ENCODE data around the gene LHFPL2. TPM values are rescaled to one million over a fixed set of nuclear protein-coding genes. Genes with fewer than 3 reads are reported as not detected.

LHFPL2 gene
- polyA plus RNA-seq, 2 donors: 0.84 to 1.4 TPM

GRCh38 chr5:78655746-78656290 is 7.2 kb upstream of the LHFPL2 start:
- no peak overlapping the region for H3K4me3 ChIP-seq (ENCODE audit: low read depth in 1 of 2, low read length in 2 of 2)
- H3K9me3 ChIP-seq (ENCODE audit: control insufficient read depth in 2 of 2, insufficient read depth in 1 of 2, low read depth in 1 of 2, low read length in 1 of 2): no peaks in the 10 kb centered on the region
- no peaks in the 10 kb centered on the region for H3K4me1 ChIP-seq (ENCODE audit: control insufficient read depth in 2 of 2, insufficient read depth in 2 of 2, low read length in 1 of 2)
- H3K36me3 ChIP-seq (ENCODE audit: control insufficient read depth in 2 of 2, insufficient read depth in 2 of 2, low read length in 1 of 2): no peaks in the 10 kb centered on the region
- H3K27me3 ChIP-seq (ENCODE audit: control insufficient read depth in 1 of 2, insufficient read depth in 2 of 2, low read length in 2 of 2): no peaks in the 10 kb centered on the region
- H3K27ac ChIP-seq (ENCODE audit: low read depth in 2 of 2, low read length in 1 of 2): no peak overlapping the region

GRCh38 chr5:78654386-78654785 is 5.8 kb upstream of the LHFPL2 start:
- Histone ChIP-seq H3K4me3 (ENCODE audit: low read depth in 1 of 2, low read length in 2 of 2) (no peak overlapping the region), H3K4me1 (ENCODE audit: control insufficient read depth in 2 of 2, insufficient read depth in 2 of 2, low read length in 1 of 2) (no peaks in the 10 kb centered on the region), H3K9me3 (ENCODE audit: control insufficient read depth in 2 of 2, insufficient read depth in 1 of 2, low read depth in 1 of 2, low read length in 1 of 2) (no peaks in the 10 kb centered on the region), H3K27ac (ENCODE audit: low read depth in 2 of 2, low read length in 1 of 2) (no peak overlapping the region), H3K36me3 (ENCODE audit: control insufficient read depth in 2 of 2, insufficient read depth in 2 of 2, low read length in 1 of 2) (no peaks in the 10 kb centered on the region), H3K27me3 (ENCODE audit: control insufficient read depth in 1 of 2, insufficient read depth in 2 of 2, low read length in 2 of 2) (no peaks in the 10 kb centered on the region)
- WGBS, 2 donors: 52 to 79% methylated on average over 1 of the region's 1 CpG

- no peaks in the 10 kb centered on the region for H3K4me1 ChIP-seq (ENCODE audit: control insufficient read depth in 2 of 2, insufficient read depth in 2 of 2, low read length in 1 of 2)
- H3K36me3 ChIP-seq (ENCODE audit: control insufficient read depth in 2 of 2, insufficient read depth in 2 of 2, low read length in 1 of 2): no peaks in the 10 kb centered on the region
- WGBS, 2 donors: 44 to 55% methylated on average over 6 of the region's 6 CpGs
- no peaks in the 10 kb centered on the region for H3K27me3 ChIP-seq (ENCODE audit: control insufficient read depth in 1 of 2, insufficient read depth in 2 of 2, low read length in 2 of 2)
- H3K27ac ChIP-seq (ENCODE audit: low read depth in 2 of 2, low read length in 1 of 2): no peak overlapping the region
- no peak overlapping the region for H3K4me3 ChIP-seq (ENCODE audit: low read depth in 1 of 2, low read length in 2 of 2)
- H3K9me3 ChIP-seq (ENCODE audit: control insufficient read depth in 2 of 2, insufficient read depth in 1 of 2, low read depth in 1 of 2, low read length in 1 of 2): no peaks in the 10 kb centered on the region
Measured at GRCh38 chr5:78653681-78654366, 5.3 kb upstream of the LHFPL2 start.

- no peaks in the 10 kb centered on the region for H3K36me3 ChIP-seq (ENCODE audit: control insufficient read depth in 2 of 2, insufficient read depth in 2 of 2, low read length in 1 of 2)
- no peaks in the 10 kb centered on the region for H3K9me3 ChIP-seq (ENCODE audit: control insufficient read depth in 2 of 2, insufficient read depth in 1 of 2, low read depth in 1 of 2, low read length in 1 of 2)
- H3K4me3 ChIP-seq (ENCODE audit: low read depth in 1 of 2, low read length in 2 of 2): no peak overlapping the region
- 92 to 93% methylated on average over 2 of the region's 2 CpGs for WGBS, 2 donors
- H3K27ac ChIP-seq (ENCODE audit: low read depth in 2 of 2, low read length in 1 of 2): no peak overlapping the region
- H3K27me3 ChIP-seq (ENCODE audit: control insufficient read depth in 1 of 2, insufficient read depth in 2 of 2, low read length in 2 of 2): no peaks in the 10 kb centered on the region
- no peaks in the 10 kb centered on the region for H3K4me1 ChIP-seq (ENCODE audit: control insufficient read depth in 2 of 2, insufficient read depth in 2 of 2, low read length in 1 of 2)
Measured at GRCh38 chr5:78653031-78653430, 4.5 kb upstream of the LHFPL2 start.

GRCh38 chr5:78651468-78651867 is 2.9 kb upstream of the LHFPL2 start:
- H3K36me3 ChIP-seq (ENCODE audit: control insufficient read depth in 2 of 2, insufficient read depth in 2 of 2, low read length in 1 of 2): no peaks in the 10 kb centered on the region
- no peaks in the 10 kb centered on the region for H3K9me3 ChIP-seq (ENCODE audit: control insufficient read depth in 2 of 2, insufficient read depth in 1 of 2, low read depth in 1 of 2, low read length in 1 of 2)
- H3K27ac ChIP-seq (ENCODE audit: low read depth in 2 of 2, low read length in 1 of 2): no peak overlapping the region
- peaks cover 3 to 4% of the 10 kb centered on the region in 2 donors for H3K4me1 ChIP-seq (ENCODE audit: control insufficient read depth in 2 of 2, insufficient read depth in 2 of 2, low read length in 1 of 2)
- no peaks in the 10 kb centered on the region for H3K27me3 ChIP-seq (ENCODE audit: control insufficient read depth in 1 of 2, insufficient read depth in 2 of 2, low read length in 2 of 2)
- WGBS, 2 donors: 63 to 83% methylated on average over 2 of the region's 2 CpGs
- no peak overlapping the region for H3K4me3 ChIP-seq (ENCODE audit: low read depth in 1 of 2, low read length in 2 of 2)

GRCh38 chr5:78650531-78650930 is 2.0 kb upstream of the LHFPL2 start:
- Histone ChIP-seq H3K36me3 (ENCODE audit: control insufficient read depth in 2 of 2, insufficient read depth in 2 of 2, low read length in 1 of 2) (no peaks in the 10 kb centered on the region), H3K4me3 (ENCODE audit: low read depth in 1 of 2, low read length in 2 of 2) (no peak overlapping the region), H3K27me3 (ENCODE audit: control insufficient read depth in 1 of 2, insufficient read depth in 2 of 2, low read length in 2 of 2) (no peaks in the 10 kb centered on the region), H3K9me3 (ENCODE audit: control insufficient read depth in 2 of 2, insufficient read depth in 1 of 2, low read depth in 1 of 2, low read length in 1 of 2) (no peaks in the 10 kb centered on the region), H3K27ac (ENCODE audit: low read depth in 2 of 2, low read length in 1 of 2) (no peak overlapping the region), H3K4me1 (ENCODE audit: control insufficient read depth in 2 of 2, insufficient read depth in 2 of 2, low read length in 1 of 2) (peaks cover 3 to 4% of the 10 kb centered on the region in 2 donors)
- WGBS, 2 donors: 85 to 90% methylated on average over 1 of the region's 1 CpG

GRCh38 chr5:78649861-78650496 is 1.4 kb upstream of the LHFPL2 start:
- no peak overlapping the region for H3K27ac ChIP-seq (ENCODE audit: low read depth in 2 of 2, low read length in 1 of 2)
- peaks cover 3 to 4% of the 10 kb centered on the region in 2 donors for H3K4me1 ChIP-seq (ENCODE audit: control insufficient read depth in 2 of 2, insufficient read depth in 2 of 2, low read length in 1 of 2)
- H3K27me3 ChIP-seq (ENCODE audit: control insufficient read depth in 1 of 2, insufficient read depth in 2 of 2, low read length in 2 of 2): no peaks in the 10 kb centered on the region
- no peaks in the 10 kb centered on the region for H3K9me3 ChIP-seq (ENCODE audit: control insufficient read depth in 2 of 2, insufficient read depth in 1 of 2, low read depth in 1 of 2, low read length in 1 of 2)
- WGBS, 2 donors: 91 to 93% methylated on average over 10 of the region's 10 CpGs
- no peaks in the 10 kb centered on the region for H3K36me3 ChIP-seq (ENCODE audit: control insufficient read depth in 2 of 2, insufficient read depth in 2 of 2, low read length in 1 of 2)
- no peak overlapping the region for H3K4me3 ChIP-seq (ENCODE audit: low read depth in 1 of 2, low read length in 2 of 2)

- H3K36me3 ChIP-seq (ENCODE audit: control insufficient read depth in 2 of 2, insufficient read depth in 2 of 2, low read length in 1 of 2): no peaks in the 10 kb centered on the region
- H3K4me1 ChIP-seq (ENCODE audit: control insufficient read depth in 2 of 2, insufficient read depth in 2 of 2, low read length in 1 of 2): peaks cover 3 to 4% of the 10 kb centered on the region in 2 donors
- H3K27ac ChIP-seq (ENCODE audit: low read depth in 2 of 2, low read length in 1 of 2): peak overlapping the region; percentile 88 to 89
- H3K4me3 ChIP-seq (ENCODE audit: low read depth in 1 of 2, low read length in 2 of 2): peak overlapping the region; percentile 71 to 73
- 13 to 17% methylated on average over 23 of the region's 23 CpGs for WGBS, 2 donors
- no peaks in the 10 kb centered on the region for H3K27me3 ChIP-seq (ENCODE audit: control insufficient read depth in 1 of 2, insufficient read depth in 2 of 2, low read length in 2 of 2)
- H3K9me3 ChIP-seq (ENCODE audit: control insufficient read depth in 2 of 2, insufficient read depth in 1 of 2, low read depth in 1 of 2, low read length in 1 of 2): no peaks in the 10 kb centered on the region
Measured at GRCh38 chr5:78649211-78649695, 681 bp upstream of the LHFPL2 start.

GRCh38 chr5:78647838-78648358 is 674 bp downstream of the LHFPL2 start:
- H3K27me3 ChIP-seq (ENCODE audit: control insufficient read depth in 1 of 2, insufficient read depth in 2 of 2, low read length in 2 of 2): no peaks in the 10 kb centered on the region
- no peaks in the 10 kb centered on the region for H3K9me3 ChIP-seq (ENCODE audit: control insufficient read depth in 2 of 2, insufficient read depth in 1 of 2, low read depth in 1 of 2, low read length in 1 of 2)
- peak overlapping the region; percentile 71 to 73 for H3K4me3 ChIP-seq (ENCODE audit: low read depth in 1 of 2, low read length in 2 of 2)
- no peaks in the 10 kb centered on the region for H3K36me3 ChIP-seq (ENCODE audit: control insufficient read depth in 2 of 2, insufficient read depth in 2 of 2, low read length in 1 of 2)
- H3K4me1 ChIP-seq (ENCODE audit: control insufficient read depth in 2 of 2, insufficient read depth in 2 of 2, low read length in 1 of 2): peaks cover 3 to 4% of the 10 kb centered on the region in 2 donors
- H3K27ac ChIP-seq (ENCODE audit: low read depth in 2 of 2, low read length in 1 of 2): peak overlapping the region; percentile 88 to 89
- 1% methylated on average over 46 to 47 of the region's 47 CpGs for WGBS, 2 donors

Measured in esophagus (tissue), 2 donors.